HG03196 (cell line): ENCODE measurements around the gene PRR20E.
"Not testable (repeated sequence)": the region's sequence is repeated elsewhere in the genome, so short reads cannot be mapped to it uniquely, and the experiment has no call there.

Experiments
- ATAC-seq: cut with Tn5 transposase; IDR thresholded peaks from one replicate; pipeline ENCODE4 v1.9.1; 2021; ENCODE audit not compliant: unreplicated experiment

The PRR20E gene

DNA sequence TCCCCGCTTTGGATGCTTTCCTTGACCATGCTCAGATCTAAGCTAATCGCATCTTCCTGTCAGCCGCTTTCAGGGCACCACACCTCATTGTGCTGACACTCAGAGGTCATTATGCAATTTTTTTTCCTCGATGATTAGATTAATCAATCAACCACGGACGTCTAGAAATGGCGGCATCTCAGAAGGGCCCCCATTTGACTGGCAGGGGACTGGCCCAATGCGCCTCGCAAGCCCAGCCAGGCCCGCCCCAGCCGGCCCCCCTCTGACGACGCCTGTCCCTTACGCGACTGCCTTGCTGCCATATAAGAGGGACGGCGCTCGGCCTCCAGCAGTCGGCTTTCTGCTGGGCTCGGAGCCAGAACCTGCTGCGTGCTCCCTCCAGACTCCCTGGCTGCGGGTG, at the start of gene PRR20E:
Gene PRR20E, plus strand, starts transcription at position 301 of the 400 bp plus-strand sequence. CDS start 387 bp downstream, outside the sequence.
- not testable (repeated sequence) for ATAC-seq

DNA sequence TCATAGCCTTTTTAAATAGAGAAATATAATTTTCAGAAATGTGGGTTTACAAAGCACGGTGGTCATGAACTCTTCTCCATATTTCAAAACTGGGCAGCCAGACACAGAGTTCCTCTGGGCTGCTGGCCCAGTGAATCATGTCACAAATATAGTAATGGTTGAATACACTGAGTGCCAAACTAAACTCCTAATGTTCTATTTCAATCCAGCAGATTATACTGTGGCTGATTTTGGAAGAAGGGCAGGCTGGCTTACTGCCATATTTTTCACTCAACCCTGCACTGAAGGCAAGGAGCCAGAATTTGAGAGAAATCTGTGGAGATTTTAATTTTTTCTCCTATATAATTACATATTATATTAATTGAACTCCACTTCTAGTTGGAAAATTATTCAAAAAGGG, 43.3 kb upstream of the PRR20E start:
- no peak for ATAC-seq

DNA sequence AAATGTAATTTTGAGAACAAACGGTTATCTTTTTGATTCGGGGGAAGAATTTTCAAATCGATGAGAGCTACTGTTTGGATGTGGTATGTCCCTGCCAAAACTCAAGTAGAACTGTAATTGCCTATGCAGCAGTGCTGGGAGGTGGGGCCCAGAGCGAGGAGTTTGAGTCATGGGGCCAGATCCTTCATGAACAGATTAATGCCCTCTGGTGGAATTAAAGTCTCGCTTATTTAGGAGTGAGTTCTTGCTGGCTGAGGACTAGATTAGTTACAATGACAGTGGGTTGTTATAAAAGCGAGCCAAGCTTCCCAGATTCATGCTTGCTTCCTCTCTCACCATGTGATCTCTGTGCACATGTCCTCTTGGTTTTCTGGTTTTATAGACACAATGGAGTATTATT, 38.1 kb upstream of the PRR20E start:
- no peak for ATAC-seq

DNA sequence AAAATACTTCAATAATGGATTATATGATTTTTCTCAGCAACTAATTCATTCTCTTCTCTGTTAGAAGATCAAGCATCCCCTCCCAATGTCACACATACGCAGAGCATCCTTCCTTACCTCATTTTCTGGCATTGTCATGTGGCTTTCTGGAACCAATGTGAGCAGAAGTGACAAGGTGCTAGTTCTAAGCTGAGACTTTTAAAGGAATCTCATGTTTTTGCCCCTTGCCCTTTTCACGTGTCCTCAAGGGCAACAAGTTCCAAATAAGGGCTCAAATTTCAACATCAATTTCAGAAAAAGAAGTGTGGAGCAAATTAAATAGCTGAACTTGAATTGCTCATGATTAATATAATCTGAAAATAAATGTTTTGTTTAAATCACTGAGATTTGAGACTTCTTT, 30.9 kb upstream of the PRR20E start:
- no peak for ATAC-seq

DNA sequence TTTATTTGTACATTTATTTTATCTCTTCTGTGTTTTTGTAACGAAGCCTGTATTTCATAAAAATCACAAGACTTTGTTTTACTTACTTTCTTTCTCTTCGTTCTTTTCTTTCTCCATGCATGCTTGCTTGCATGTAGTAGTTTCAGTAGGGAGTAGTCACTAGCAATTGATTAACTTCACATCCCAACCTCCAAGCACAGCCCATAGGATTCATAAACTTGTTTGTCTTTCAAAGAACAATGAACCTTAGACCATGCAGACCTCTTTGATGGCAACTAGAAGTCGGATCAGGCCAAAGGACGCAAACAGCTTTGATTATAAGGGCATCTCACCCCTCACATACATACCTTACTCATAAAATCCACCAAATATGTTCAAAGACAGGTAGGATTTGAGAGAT, 29.4 kb upstream of the PRR20E start:
- ATAC-seq: no peak

DNA sequence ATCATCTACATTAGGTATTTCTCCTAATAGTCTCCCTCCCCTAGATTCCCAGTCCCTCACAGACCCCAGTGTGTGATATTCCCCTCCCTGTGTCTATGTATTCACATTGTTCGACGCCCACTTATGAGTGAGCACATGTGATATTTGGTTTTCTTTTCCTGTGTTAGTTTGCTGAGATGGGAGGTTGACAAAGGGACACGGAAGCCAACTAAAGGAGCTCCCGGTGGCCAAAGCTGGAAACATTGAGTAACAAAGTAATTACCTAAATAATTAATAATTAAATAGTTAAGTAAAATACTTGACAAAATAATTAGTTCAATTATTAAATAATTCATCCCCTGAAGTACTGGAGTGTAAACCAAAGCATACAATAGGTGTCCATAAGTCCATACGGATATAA, 28.0 kb upstream of the PRR20E start:
- ATAC-seq: no peak

DNA sequence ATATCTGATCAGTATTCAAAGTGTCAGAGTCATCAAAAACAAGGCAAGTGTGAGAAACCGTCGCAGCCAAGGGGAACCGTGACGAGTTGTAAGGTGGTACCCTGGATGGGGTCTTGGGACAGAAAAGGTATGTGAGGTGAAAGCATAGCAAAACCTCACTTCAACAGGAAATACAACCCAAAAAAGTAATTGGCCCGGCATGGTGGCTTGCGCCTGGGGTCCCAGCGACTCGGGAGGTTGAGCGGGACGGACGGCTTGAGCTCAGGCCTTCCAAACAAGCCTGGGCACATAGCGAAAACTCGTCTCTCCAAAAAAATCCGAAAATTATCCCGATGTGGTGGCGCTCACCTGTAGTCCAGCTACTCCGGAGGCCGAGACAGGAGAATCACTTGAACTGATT, 27.2 kb upstream of the PRR20E start:
- ATAC-seq: not testable (repeated sequence)

DNA sequence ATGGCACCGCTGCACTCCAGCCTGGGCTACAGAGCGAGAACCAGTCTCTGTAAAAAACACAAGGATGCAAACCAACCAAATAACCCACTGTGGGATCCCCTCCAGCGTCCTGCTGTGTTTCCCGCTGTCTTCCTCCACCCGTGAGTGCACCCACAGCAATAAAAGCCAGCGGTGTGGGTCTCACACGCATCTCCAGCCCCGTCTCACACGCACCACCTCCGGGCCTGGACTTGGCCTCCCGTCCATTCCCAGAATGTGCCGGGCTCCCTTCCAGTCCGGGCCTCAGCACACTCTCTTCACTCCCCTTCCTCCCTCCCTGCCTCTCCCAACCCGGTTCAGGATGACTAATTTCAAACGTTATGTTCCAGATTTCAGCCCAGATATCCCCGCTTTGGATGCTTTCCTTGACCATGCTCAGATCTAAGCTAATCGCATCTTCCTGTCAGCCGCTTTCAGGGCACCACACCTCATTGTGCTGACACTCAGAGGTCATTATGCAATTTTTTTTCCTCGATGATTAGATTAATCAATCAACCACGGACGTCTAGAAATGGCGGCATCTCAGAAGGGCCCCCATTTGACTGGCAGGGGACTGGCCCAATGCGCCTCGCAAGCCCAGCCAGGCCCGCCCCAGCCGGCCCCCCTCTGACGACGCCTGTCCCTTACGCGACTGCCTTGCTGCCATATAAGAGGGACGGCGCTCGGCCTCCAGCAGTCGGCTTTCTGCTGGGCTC, 26.6 kb upstream of the PRR20E start, which contains the start of gene PRR20A:
Gene PRR20A, plus strand, starts transcription at position 684 of the 734 bp plus-strand sequence. CDS start 387 bp downstream, outside the sequence.
- not testable (repeated sequence) for ATAC-seq

DNA sequence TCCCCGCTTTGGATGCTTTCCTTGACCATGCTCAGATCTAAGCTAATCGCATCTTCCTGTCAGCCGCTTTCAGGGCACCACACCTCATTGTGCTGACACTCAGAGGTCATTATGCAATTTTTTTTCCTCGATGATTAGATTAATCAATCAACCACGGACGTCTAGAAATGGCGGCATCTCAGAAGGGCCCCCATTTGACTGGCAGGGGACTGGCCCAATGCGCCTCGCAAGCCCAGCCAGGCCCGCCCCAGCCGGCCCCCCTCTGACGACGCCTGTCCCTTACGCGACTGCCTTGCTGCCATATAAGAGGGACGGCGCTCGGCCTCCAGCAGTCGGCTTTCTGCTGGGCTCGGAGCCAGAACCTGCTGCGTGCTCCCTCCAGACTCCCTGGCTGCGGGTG, 19.8 kb upstream of the PRR20E start, which contains the start of gene PRR20B:
Gene PRR20B, plus strand, starts transcription at position 301 of the 400 bp plus-strand sequence. CDS start 387 bp downstream, outside the sequence.
- ATAC-seq: not testable (repeated sequence)

DNA sequence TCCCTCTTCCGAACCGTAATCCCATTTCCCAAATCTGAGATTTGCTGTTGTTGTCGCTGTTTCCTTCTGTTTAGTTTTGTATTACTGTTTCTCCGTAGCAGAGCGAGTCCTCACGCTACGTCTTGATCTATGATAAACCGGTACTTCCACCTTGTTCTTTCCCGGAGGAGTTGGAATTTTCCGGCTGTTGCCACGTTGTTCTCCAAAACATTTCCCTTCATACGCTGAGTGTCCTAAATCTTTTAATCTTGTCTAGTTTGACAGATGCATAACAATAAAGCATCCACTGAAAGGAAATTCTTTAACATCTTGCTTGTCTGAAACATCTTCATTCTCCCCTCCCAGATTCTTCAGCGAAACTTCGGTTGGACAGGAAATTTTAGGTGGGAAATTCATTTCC, 18.9 kb upstream of the PRR20E start:
- not testable (repeated sequence) for ATAC-seq

DNA sequence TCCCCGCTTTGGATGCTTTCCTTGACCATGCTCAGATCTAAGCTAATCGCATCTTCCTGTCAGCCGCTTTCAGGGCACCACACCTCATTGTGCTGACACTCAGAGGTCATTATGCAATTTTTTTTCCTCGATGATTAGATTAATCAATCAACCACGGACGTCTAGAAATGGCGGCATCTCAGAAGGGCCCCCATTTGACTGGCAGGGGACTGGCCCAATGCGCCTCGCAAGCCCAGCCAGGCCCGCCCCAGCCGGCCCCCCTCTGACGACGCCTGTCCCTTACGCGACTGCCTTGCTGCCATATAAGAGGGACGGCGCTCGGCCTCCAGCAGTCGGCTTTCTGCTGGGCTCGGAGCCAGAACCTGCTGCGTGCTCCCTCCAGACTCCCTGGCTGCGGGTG, 13.2 kb upstream of the PRR20E start, which contains the start of gene PRR20C:
Gene PRR20C, plus strand, starts transcription at position 301 of the 400 bp plus-strand sequence. CDS start 387 bp downstream, outside the sequence.
- not testable (repeated sequence) for ATAC-seq

DNA sequence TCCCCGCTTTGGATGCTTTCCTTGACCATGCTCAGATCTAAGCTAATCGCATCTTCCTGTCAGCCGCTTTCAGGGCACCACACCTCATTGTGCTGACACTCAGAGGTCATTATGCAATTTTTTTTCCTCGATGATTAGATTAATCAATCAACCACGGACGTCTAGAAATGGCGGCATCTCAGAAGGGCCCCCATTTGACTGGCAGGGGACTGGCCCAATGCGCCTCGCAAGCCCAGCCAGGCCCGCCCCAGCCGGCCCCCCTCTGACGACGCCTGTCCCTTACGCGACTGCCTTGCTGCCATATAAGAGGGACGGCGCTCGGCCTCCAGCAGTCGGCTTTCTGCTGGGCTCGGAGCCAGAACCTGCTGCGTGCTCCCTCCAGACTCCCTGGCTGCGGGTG, 6.7 kb upstream of the PRR20E start, which contains the start of gene PRR20D:
Gene PRR20D, plus strand, starts transcription at position 301 of the 400 bp plus-strand sequence. CDS start 387 bp downstream, outside the sequence.
- ATAC-seq: not testable (repeated sequence)

DNA sequence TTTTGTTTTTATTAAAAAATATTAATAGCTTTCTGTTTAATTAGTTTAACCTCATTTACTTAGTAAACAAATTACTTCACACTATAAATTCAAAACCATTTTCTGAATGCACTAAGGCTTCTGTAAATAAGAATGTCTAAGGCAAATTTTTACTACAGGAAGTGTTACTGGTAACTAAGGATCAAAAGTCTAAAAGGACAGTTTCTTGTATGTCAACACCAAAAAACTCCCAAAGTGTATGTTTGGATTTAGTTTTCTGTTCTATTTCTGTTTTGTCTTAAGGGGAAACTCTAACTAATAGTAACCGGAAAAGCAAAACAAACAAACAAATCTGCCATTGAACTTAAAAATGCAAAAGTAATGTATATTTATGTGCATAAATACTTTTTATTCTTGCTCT, 24.7 kb downstream of the PRR20E start:
- no peak for ATAC-seq

DNA sequence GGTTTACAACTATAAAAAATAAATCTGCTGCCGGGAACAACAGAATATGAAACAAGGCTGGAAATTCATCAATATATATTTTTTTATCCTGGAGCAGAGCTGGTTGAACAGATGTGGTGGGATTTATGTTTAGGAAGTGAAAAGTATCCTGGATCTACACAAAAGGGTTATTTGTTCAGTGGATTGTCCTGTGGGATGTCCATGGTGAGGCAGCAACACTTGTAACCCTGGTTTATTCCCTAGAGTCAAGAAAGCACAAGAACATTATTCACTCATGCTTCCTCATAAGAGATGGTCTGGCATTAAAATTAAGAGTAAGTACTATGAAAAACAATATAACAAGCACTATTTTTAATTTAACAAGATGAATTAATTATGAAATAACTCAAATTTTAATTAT, 46.0 kb downstream of the PRR20E start:
- ATAC-seq: no peak
